ACHN (cell line): ENCODE results near the gene KRTAP10-5.
"Not testable (repeated sequence)": the region's sequence is repeated elsewhere in the genome, so short reads cannot be mapped to it uniquely, and the experiment has no call there.

Experiments used
- DNase-seq: peaks from one replicate; pipeline ENCODE4 v3.0.0-alpha.2; 2015
- in situ Hi-C: cut with HindIII; loops from 2 replicates; pipeline ENCODE4 v1.10.0; 2017; ENCODE audit warnings: low sequenced_read_pairs, low pct_ligation_motif_present, low pct_unique_long_range_greater_than_20kb

The KRTAP10-5 gene

GRCh38 chr21:44594406-44594916 lies 14.1 kb upstream of the KRTAP10-5 start:
- DNase-seq: no peak
- in situ Hi-C loops: no loop called here

GRCh38 chr21:44593598-44594405 lies 13.4 kb upstream of the KRTAP10-5 start:
- DNase-seq: no peak
- in situ Hi-C loops: no loop called here

- no peak for DNase-seq
These were observed 12.3 kb upstream of the KRTAP10-5 start, which contains the start of gene KRTAP10-6 for GRCh38 chr21:44592446-44593311. Gene KRTAP10-6 (minus strand): TSS chr21:44592505. CDS start chr21:44592484, 21 bp downstream.

GRCh38 chr21:44591801-44592130 lies 11.4 kb upstream of the KRTAP10-5 start:
- in situ Hi-C loops, DNase-seq: not testable (repeated sequence)

More at GRCh38 chr21:44592446-44593311, 12.3 kb upstream of the KRTAP10-5 start, which contains the start of gene KRTAP10-6:
- in situ Hi-C loops: no loop called here

GRCh38 chr21:44590897-44591800 lies 10.7 kb upstream of the KRTAP10-5 start:
- DNase-seq, in situ Hi-C loops: not testable (repeated sequence)

- in situ Hi-C loops: no loop called here
- DNase-seq: no peak
These were observed 9.9 kb upstream of the KRTAP10-5 start for GRCh38 chr21:44590311-44590721.

GRCh38 chr21:44589586-44590305 lies 9.3 kb upstream of the KRTAP10-5 start:
- in situ Hi-C loops: no loop called here
- DNase-seq: no peak

- no peak for DNase-seq
- in situ Hi-C loops: no loop called here
These were observed 8.7 kb upstream of the KRTAP10-5 start for GRCh38 chr21:44589094-44589493.

GRCh38 chr21:44585892-44586291 lies 5.5 kb upstream of the KRTAP10-5 start:
- in situ Hi-C loops: no loop called here

GRCh38 chr21:44583800-44584147 lies 3.4 kb upstream of the KRTAP10-5 start:
- DNase-seq: no peak
- in situ Hi-C loops: no loop called here

More at GRCh38 chr21:44585892-44586291, 5.5 kb upstream of the KRTAP10-5 start:
- DNase-seq: no peak

GRCh38 chr21:44583089-44583799 lies 2.8 kb upstream of the KRTAP10-5 start:
- in situ Hi-C loops: no loop called here
- no peak for DNase-seq

- in situ Hi-C loops: no loop called here
- DNase-seq: no peak
These were observed 1.7 kb upstream of the KRTAP10-5 start for GRCh38 chr21:44582055-44582454.

- DNase-seq: no peak
- in situ Hi-C loops: no loop called here
These were observed 754 bp upstream of the KRTAP10-5 start for GRCh38 chr21:44581158-44581557.

GRCh38 chr21:44579833-44580144 lies 615 bp downstream of the KRTAP10-5 start:
- in situ Hi-C loops: no loop called here
- DNase-seq: no peak

- in situ Hi-C loops: no loop called here
- DNase-seq: no peak
These were observed 1.2 kb downstream of the KRTAP10-5 start for GRCh38 chr21:44579056-44579832.

- in situ Hi-C loops: no loop called here
- no peak for DNase-seq
These were observed 1.9 kb downstream of the KRTAP10-5 start for GRCh38 chr21:44578371-44579055.
